ENCODE measurements around the gene SYCP3. TPM values are rescaled to one million over a fixed set of nuclear protein-coding genes. Genes with fewer than 3 reads are reported as not detected.

The SYCP3 gene
- total RNA-seq, 1 donor from 2014 or later, result not detected

GRCh38 chr12:101747697-101748096 is 8.4 kb upstream of the SYCP3 start:
- Histone ChIP-seq H3K36me3 (peaks cover 28 to 80% of the 10 kb centered on the region in 2 donors), H3K9me3 (no peaks in the 10 kb centered on the region), H3K27ac (no peak overlapping the region), H3K4me3 (no peak overlapping the region), H3K4me1 (no peaks in the 10 kb centered on the region), H3K27me3 (no peaks in the 10 kb centered on the region)
- no peak for TF ChIP-seq CTCF (IDR thresholded peaks at IDR 0.05)
- intact Hi-C loops (cut with DNase I), result loop anchor here (5.0 kb wide), 1 partner anchor 175 kb away; no protein-coding TSS in a partner anchor
- DNase-seq (ENCODE audit: low spot score in 2 of 2), result no peak

GRCh38 chr12:101746661-101747060 is 7.4 kb upstream of the SYCP3 start:
- Histone ChIP-seq H3K9me3 (no peaks in the 10 kb centered on the region), H3K4me3 (no peak overlapping the region), H3K27ac (no peak overlapping the region), H3K4me1 (no peaks in the 10 kb centered on the region), H3K36me3 (peaks cover 28 to 70% of the 10 kb centered on the region in 2 donors), H3K27me3 (no peaks in the 10 kb centered on the region)
- DNase-seq (ENCODE audit: low spot score in 2 of 2), result no peak
- TF ChIP-seq CTCF (IDR thresholded peaks at IDR 0.05), result no peak
- intact Hi-C loops (cut with DNase I), result loop anchor here (5.0 kb wide), 1 partner anchor 174 kb away; no protein-coding TSS in a partner anchor

- no peak for DNase-seq (ENCODE audit: low spot score in 2 of 2)
- Histone ChIP-seq H3K27me3 (no peaks in the 10 kb centered on the region), H3K9me3 (no peaks in the 10 kb centered on the region), H3K36me3 (peaks cover 27 to 65% of the 10 kb centered on the region in 2 donors), H3K27ac (no peak overlapping the region), H3K4me3 (no peak overlapping the region), H3K4me1 (no peaks in the 10 kb centered on the region)
- TF ChIP-seq CTCF (IDR thresholded peaks at IDR 0.05), result no peak
- intact Hi-C loops (cut with DNase I), result loop anchor here (5.0 kb wide), 1 partner anchor 174 kb away; no protein-coding TSS in a partner anchor
Observed at GRCh38 chr12:101746196-101746595, 6.9 kb upstream of the SYCP3 start.

- no peak overlapping the region for H3K27ac ChIP-seq
- intact Hi-C loops (cut with DNase I), result loop anchor here (5.0 kb wide), 1 partner anchor 173 kb away; no protein-coding TSS in a partner anchor
- no peak for TF ChIP-seq CTCF (IDR thresholded peaks at IDR 0.05)
- no peaks in the 10 kb centered on the region for H3K4me1 ChIP-seq
- no peaks in the 10 kb centered on the region for H3K27me3 ChIP-seq
- DNase-seq (ENCODE audit: low spot score in 2 of 2), result no peak
- H3K9me3 ChIP-seq, result no peaks in the 10 kb centered on the region
- H3K4me3 ChIP-seq, result no peak overlapping the region
- H3K36me3 ChIP-seq, result peaks cover 23 to 59% of the 10 kb centered on the region in 2 donors
Observed at GRCh38 chr12:101745481-101745880, 6.2 kb upstream of the SYCP3 start.

GRCh38 chr12:101743724-101744472 is 4.6 kb upstream of the SYCP3 start:
- no peaks in the 10 kb centered on the region for H3K27me3 ChIP-seq
- H3K27ac ChIP-seq, result no peak overlapping the region
- intact Hi-C loops (cut with DNase I), result no loop called here

More at GRCh38 chr12:101743724-101744472, 4.6 kb upstream of the SYCP3 start:
- Histone ChIP-seq H3K36me3 (peaks cover 19 to 61% of the 10 kb centered on the region in 2 donors), H3K4me1 (no peaks in the 10 kb centered on the region), H3K9me3 (no peaks in the 10 kb centered on the region), H3K4me3 (no peak overlapping the region)
- no peak for DNase-seq (ENCODE audit: low spot score in 2 of 2)
- TF ChIP-seq CTCF (IDR thresholded peaks at IDR 0.05), result no peak

All from ascending aorta (tissue), 2 donors.